Fibroblast of lung (primary cell): ENCODE data around the gene ADNP2. TPM values are rescaled to one million over a fixed set of nuclear protein-coding genes. Genes with fewer than 3 reads are reported as not detected.

Experiments
- DNase-seq, 2 donors: peaks; one replicate each; pipeline versions ENCODE4 v3.0.0 to v3.0.0-alpha.2; 2010; ENCODE audit warnings: low read depth in 2 of 2
- H2AFZ ChIP-seq: 2 replicates; pipeline ENCODE4 v1.5.1; 2012; ENCODE audit warnings: low read length, control low read depth, inconsistent platforms
- H3K27ac ChIP-seq: 2 replicates; pipeline ENCODE4 v1.5.1; 2011; ENCODE audit warnings: low read length, control low read depth; ENCODE audit not compliant: insufficient read depth
- H3K27me3 ChIP-seq: 2 replicates; pipeline ENCODE4 v1.5.1; 2011; ENCODE audit warnings: mild to moderate bottlenecking, low read length; ENCODE audit not compliant: control insufficient read depth, insufficient read depth
- H3K36me3 ChIP-seq: 2 replicates; pipeline ENCODE4 v1.5.1; 2011; ENCODE audit warnings: low read length; ENCODE audit not compliant: control insufficient read depth, insufficient read depth
- H3K4me1 ChIP-seq: 2 replicates; pipeline ENCODE4 v1.5.1; 2011; ENCODE audit warnings: low read length; ENCODE audit not compliant: control insufficient read depth, insufficient read depth; ENCODE audit errors: extremely low read depth
- H3K4me2 ChIP-seq: 2 replicates; pipeline ENCODE4 v1.5.1; 2011; ENCODE audit warnings: low read length, control low read depth; ENCODE audit not compliant: insufficient read depth; ENCODE audit errors: extremely low read depth
- H3K4me3 ChIP-seq, 4 experiments: fragments of 200-600 bp in 1 of 4; sonication (generic) in 1 of 4; replicated peaks in 1 of 4; 2 replicates each; pipeline ENCODE4 v1.5.1; 2011 to 2016; ENCODE audit warnings: low read length in 4 of 4, low read depth in 3 of 4, mild to moderate bottlenecking in 3 of 4, control low read depth in 2 of 4, inconsistent platforms in 1 of 4, mixed read lengths in 1 of 4; ENCODE audit not compliant: insufficient read depth in 1 of 4; ENCODE audit errors: control extremely low read depth in 1 of 4
- H3K79me2 ChIP-seq: 2 replicates; pipeline ENCODE4 v1.5.1; 2012; ENCODE audit warnings: mild to moderate bottlenecking, low read length, inconsistent platforms; ENCODE audit not compliant: control insufficient read depth, insufficient read depth
- H3K9ac ChIP-seq: 2 replicates; pipeline ENCODE4 v1.5.1; 2011; ENCODE audit warnings: mild to moderate bottlenecking, low read length, control low read depth; ENCODE audit not compliant: insufficient read depth
- H3K9me3 ChIP-seq: 2 replicates; pipeline ENCODE4 v1.5.1; 2012; ENCODE audit warnings: low read depth, low read length; ENCODE audit not compliant: control insufficient read depth, insufficient read depth
- H4K20me1 ChIP-seq: 2 replicates; pipeline ENCODE4 v1.5.1; 2011; ENCODE audit warnings: low read length; ENCODE audit not compliant: control insufficient read depth, insufficient read depth; ENCODE audit errors: extremely low read depth
- EZH2 ChIP-seq: IDR thresholded peaks from 2 replicates; pipeline ENCODE4 v1.5.1; 2012; ENCODE audit warnings: low read length, control low read depth, mild to moderate bottlenecking; ENCODE audit errors: missing control alignments
- polyA plus RNA-seq, 2 donors: library from polyadenylated mRNA; depleted of rRNA in 1 of 2; stranded (reverse) in 1 of 2; unstranded in 1 of 2; fragments of >200 nt; gene quantifications; 2 replicates each; pipeline ENCODE4 v1.2.1, GENCODE V29; 2011 to 2012; ENCODE audit warnings: missing spikeins in 1 of 2
- total RNA-seq: library from RNA; depleted of rRNA; stranded (reverse); fragments of >200 nt; gene quantifications from 2 replicates; pipeline ENCODE4 v1.2.1, GENCODE V29; 2014
- TF ChIP-seq, protein P1 (sequence below), 2 donors: IDR thresholded peaks in 1 of 2; conservative IDR thresholded peaks in 1 of 2; 1 replicate in 1 of 2; 2 replicates in 1 of 2; pipeline ENCODE4 v1.5.1; 2011 to 2012; ENCODE audit warnings: low read length in 2 of 2, control low read depth in 1 of 2, inconsistent platforms in 1 of 2, low read depth in 1 of 2, mild to moderate bottlenecking in 1 of 2

The ADNP2 gene
- total and polyA plus RNA-seq, 2 donors (not counting 1 experiment from before 2014, with no cell fraction given) = 9.4 to 17.3 TPM

DNA sequence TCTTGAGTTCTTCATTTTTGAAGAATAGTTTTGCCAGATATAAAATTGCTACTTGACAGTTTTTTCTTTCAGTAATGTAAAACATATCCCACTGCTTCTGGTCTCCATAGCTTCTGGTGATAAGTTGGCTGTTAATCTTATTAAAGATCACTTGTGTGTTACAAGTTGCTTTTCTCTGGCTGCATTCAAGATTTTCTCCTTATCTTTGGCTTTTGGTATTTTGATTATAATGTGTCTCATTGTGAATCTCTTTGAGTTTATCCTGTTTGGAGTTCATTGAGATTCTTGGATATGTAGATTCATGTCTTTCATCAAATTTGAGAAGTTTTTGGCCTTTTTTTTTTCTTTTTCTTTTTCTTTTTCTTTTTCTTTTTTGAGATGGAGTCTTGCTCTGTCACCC, 20.2 kb upstream of the ADNP2 start:
- Histone ChIP-seq H3K4me1 (no peaks in the 10 kb centered on the region), H3K9me3 (no peaks in the 10 kb centered on the region), H3K36me3 (no peaks in the 10 kb centered on the region), H3K79me2 (no peaks in the 10 kb centered on the region), H3K27me3 (no peaks in the 10 kb centered on the region), H2AFZ (no peak overlapping the region), H3K4me3 (no peak overlapping the region), H3K9ac (no peak overlapping the region), H4K20me1 (no peaks in the 10 kb centered on the region), H3K27ac (no peak overlapping the region), H3K4me2 (no peak overlapping the region)
- DNase-seq = no peak
- TF ChIP-seq EZH2 = no peak
- TF ChIP-seq, protein P1, sequence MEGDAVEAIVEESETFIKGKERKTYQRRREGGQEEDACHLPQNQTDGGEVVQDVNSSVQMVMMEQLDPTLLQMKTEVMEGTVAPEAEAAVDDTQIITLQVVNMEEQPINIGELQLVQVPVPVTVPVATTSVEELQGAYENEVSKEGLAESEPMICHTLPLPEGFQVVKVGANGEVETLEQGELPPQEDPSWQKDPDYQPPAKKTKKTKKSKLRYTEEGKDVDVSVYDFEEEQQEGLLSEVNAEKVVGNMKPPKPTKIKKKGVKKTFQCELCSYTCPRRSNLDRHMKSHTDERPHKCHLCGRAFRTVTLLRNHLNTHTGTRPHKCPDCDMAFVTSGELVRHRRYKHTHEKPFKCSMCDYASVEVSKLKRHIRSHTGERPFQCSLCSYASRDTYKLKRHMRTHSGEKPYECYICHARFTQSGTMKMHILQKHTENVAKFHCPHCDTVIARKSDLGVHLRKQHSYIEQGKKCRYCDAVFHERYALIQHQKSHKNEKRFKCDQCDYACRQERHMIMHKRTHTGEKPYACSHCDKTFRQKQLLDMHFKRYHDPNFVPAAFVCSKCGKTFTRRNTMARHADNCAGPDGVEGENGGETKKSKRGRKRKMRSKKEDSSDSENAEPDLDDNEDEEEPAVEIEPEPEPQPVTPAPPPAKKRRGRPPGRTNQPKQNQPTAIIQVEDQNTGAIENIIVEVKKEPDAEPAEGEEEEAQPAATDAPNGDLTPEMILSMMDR (conservative IDR thresholded peaks at IDR 0.05 in 1 of 2, IDR thresholded peaks at IDR 0.05 in 1 of 2; ENCODE audit: low read depth in 1 of 2, low read length in 2 of 2) = no peak

DNA sequence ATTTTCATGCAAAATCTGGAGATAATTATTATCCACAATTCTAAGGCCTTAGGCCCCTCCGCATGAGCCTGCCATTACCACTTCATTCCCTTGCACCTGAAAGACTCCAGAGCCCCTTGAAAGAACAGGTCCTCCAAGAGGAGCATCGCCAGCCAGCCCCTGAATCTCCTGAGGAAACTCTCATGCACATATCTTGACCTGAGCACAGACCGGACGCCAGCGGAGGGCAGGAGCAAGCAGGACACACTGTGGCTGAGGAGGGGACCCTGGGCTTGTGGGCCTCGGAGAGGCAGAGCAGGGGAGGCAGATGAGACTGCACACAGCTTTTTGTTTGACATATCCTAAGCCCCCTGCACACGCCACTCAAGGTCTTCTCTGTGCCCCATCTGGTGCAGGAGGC, 13.6 kb upstream of the ADNP2 start:
- Histone ChIP-seq H3K4me1 (no peaks in the 10 kb centered on the region), H3K27ac (no peak overlapping the region), H3K79me2 (no peaks in the 10 kb centered on the region), H3K27me3 (no peaks in the 10 kb centered on the region), H4K20me1 (no peaks in the 10 kb centered on the region), H3K9me3 (no peaks in the 10 kb centered on the region), H3K9ac (no peak overlapping the region), H3K36me3 (no peaks in the 10 kb centered on the region), H2AFZ (no peak overlapping the region), H3K4me2 (no peak overlapping the region), H3K4me3 (no peak overlapping the region)
- TF ChIP-seq, protein P1 (conservative IDR thresholded peaks at IDR 0.05 in 1 of 2, IDR thresholded peaks at IDR 0.05 in 1 of 2; ENCODE audit: low read depth in 1 of 2, low read length in 2 of 2) = no peak
- no peak for TF ChIP-seq EZH2
- no peak for DNase-seq

DNA sequence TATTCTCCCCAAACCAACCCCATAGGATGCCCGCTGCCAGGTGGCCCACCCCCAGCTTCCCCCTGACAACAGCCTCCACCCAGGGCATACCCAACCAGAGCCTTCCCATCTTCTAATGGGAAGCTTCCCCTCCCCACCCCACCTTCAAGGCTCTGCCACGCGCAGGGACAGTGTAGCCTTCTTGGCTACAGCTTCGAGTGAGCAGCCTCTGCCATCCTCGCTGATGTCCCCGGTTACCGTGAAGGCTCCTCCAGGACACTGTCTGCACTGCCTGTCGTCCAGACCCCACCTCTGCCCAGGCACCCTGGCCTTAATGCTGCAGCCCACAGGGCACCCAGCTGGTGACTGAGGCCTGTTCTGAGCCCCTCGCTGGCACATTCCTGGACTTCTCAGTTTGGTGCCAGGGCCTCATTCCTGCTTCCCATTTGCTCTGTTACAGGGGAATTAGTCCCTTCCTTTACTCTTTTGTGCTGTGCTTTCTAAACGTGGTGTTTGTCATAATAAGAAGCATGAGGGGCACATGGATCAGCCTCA, 13.0 kb upstream of the ADNP2 start:
- Histone ChIP-seq H3K27me3 (no peaks in the 10 kb centered on the region), H3K79me2 (no peaks in the 10 kb centered on the region), H3K4me1 (no peaks in the 10 kb centered on the region), H2AFZ (no peak overlapping the region), H3K27ac (no peak overlapping the region), H3K9me3 (no peaks in the 10 kb centered on the region), H3K36me3 (no peaks in the 10 kb centered on the region), H3K9ac (no peak overlapping the region), H3K4me3 (no peak overlapping the region), H4K20me1 (no peaks in the 10 kb centered on the region), H3K4me2 (no peak overlapping the region)
- no peak for DNase-seq
- TF ChIP-seq, protein P1 (conservative IDR thresholded peaks at IDR 0.05 in 1 of 2, IDR thresholded peaks at IDR 0.05 in 1 of 2; ENCODE audit: low read depth in 1 of 2, low read length in 2 of 2) = no peak
- no peak for TF ChIP-seq EZH2
